Panc1 (cell line): ENCODE data around the gene KAZN. TPM values are rescaled to one million over a fixed set of nuclear protein-coding genes. Genes with fewer than 3 reads are reported as not detected.

ENCODE experiments used
- ATAC-seq: fragments of 200-7000 bp; cut with Tn5 transposase; 2 replicates; pipeline ENCODE4 v1.9.1; 2020; ENCODE audit warnings: mild to moderate bottlenecking, moderate library complexity
- BruUV-seq: library from RNA; stranded (reverse); fragments of 400-500 nt; replicated peaks from 2 replicates; lab custom pipeline; 2021; lab: Mats Ljungman, UMichigan
- CTCF ChIA-PET: fragments of 300-600 bp; sonication (Branson Sonifier 250); formaldehyde crosslinking; loops from one replicate; lab custom pipeline; 2022; ENCODE audit warnings: antibody characterized with exemption; lab: Charles Lee
- POLR2A ChIA-PET: fragments of 300-600 bp; sonication (Branson Sonifier 250); formaldehyde crosslinking; loops from one replicate; lab custom pipeline; 2022; ENCODE audit warnings: antibody characterized with exemption; lab: Charles Lee
- DNase-seq: peaks from one replicate; pipeline ENCODE4 v3.0.0-alpha.2; 2010; ENCODE audit warnings: low read depth, low spot score
- H3K27ac ChIP-seq: 2 replicates; pipeline ENCODE4 v1.5.1; 2011; ENCODE audit warnings: mild to moderate bottlenecking, low read length, inconsistent platforms
- H3K27me3 ChIP-seq: fragments of 200-500 bp; sonication (Bioruptor generic); 2 replicates; pipeline ENCODE4 v1.6.0; 2014; ENCODE audit warnings: low read length, inconsistent platforms; ENCODE audit not compliant: control insufficient read depth, insufficient read depth
- H3K36me3 ChIP-seq: fragments of 200-500 bp; sonication (Bioruptor generic); 2 replicates; pipeline ENCODE4 v1.5.1; 2014; ENCODE audit warnings: inconsistent platforms, mild to moderate bottlenecking, low read length, moderate library complexity; ENCODE audit not compliant: control insufficient read depth, insufficient read depth
- H3K4me1 ChIP-seq: 2 replicates; pipeline ENCODE4 v1.5.1; 2011; ENCODE audit warnings: inconsistent platforms, mild to moderate bottlenecking, low read length, moderate library complexity; ENCODE audit not compliant: control insufficient read depth, insufficient read depth
- H3K4me3 ChIP-seq, 2 experiments: 2 replicates each; pipeline ENCODE4 v1.5.1; 2011 to 2012; ENCODE audit warnings: low read depth in 2 of 2, low read length in 2 of 2, mild to moderate bottlenecking in 2 of 2, inconsistent platforms in 1 of 2, moderate library complexity in 1 of 2
- H3K9me3 ChIP-seq: fragments of 200-500 bp; sonication (Bioruptor generic); 2 replicates; pipeline ENCODE4 v1.5.1; 2014; ENCODE audit warnings: low read depth, mild to moderate bottlenecking, inconsistent platforms, low read length, moderate library complexity; ENCODE audit not compliant: control insufficient read depth, insufficient read depth
- CTCF ChIP-seq: fragments of 450-650 bp; IDR thresholded peaks from 2 replicates; pipeline ENCODE4 v1.5.1; 2017; ENCODE audit warnings: mild to moderate bottlenecking
- POLR2AphosphoS5 ChIP-seq: IDR thresholded peaks from 2 replicates; pipeline ENCODE4 v1.6.1; 2012; ENCODE audit warnings: mild to moderate bottlenecking, low read depth, low read length, moderate library complexity
- REST ChIP-seq, 2 experiments: IDR thresholded peaks; 2 replicates each; pipeline ENCODE4 v1.6.1; 2011 to 2012; ENCODE audit warnings: low read depth in 2 of 2, control low read depth in 1 of 2, low read length in 1 of 2, mild to moderate bottlenecking in 1 of 2, moderate library complexity in 1 of 2; ENCODE audit not compliant: insufficient read depth in 1 of 2
- SIN3A ChIP-seq: IDR thresholded peaks from 2 replicates; pipeline ENCODE4 v1.6.1; 2012; ENCODE audit warnings: low read depth, mild to moderate bottlenecking, low read length, moderate library complexity, borderline replicate concordance; ENCODE audit not compliant: insufficient read depth
- TCF7L2 ChIP-seq: IDR thresholded peaks from 2 replicates; pipeline ENCODE4 v1.6.1; 2011; ENCODE audit warnings: mild to moderate bottlenecking, low read depth, low read length, inconsistent platforms
- in situ Hi-C: cut with HindIII; loops from 2 replicates; pipeline ENCODE4 v1.10.0; 2016; ENCODE audit warnings: low sequenced_read_pairs, low pct_unique_long_range_greater_than_20kb
- intact Hi-C: fragments of 100-400 bp; cut with micrococcal nuclease; formaldehyde crosslinking; loops from one replicate; pipeline ENCODE4 v1.10.0; 2022; ENCODE audit not compliant: unreplicated experiment
- total RNA-seq: library from RNA; stranded (reverse); gene quantifications from one replicate; pipeline ENCODE4 v1.2.1, GENCODE V29; 2021; ENCODE audit not compliant: unreplicated experiment

The KAZN gene
- total RNA-seq, 1 experiment from 2014 or later = 6.6 TPM

- Histone ChIP-seq H3K9me3 (peaks cover 7% of the 10 kb centered on the region; the same call in 1 of the 2 replicates), H3K4me3 (no peak overlapping the region), H3K36me3 (no peaks in the 10 kb centered on the region), H3K27ac (no peak overlapping the region), H3K27me3 (no peaks in the 10 kb centered on the region; the same call in 1 of the 2 replicates), H3K4me1 (no peaks in the 10 kb centered on the region)
- TF ChIP-seq CTCF = no peak
- no peak for TF ChIP-seq POLR2AphosphoS5
- no peak for TF ChIP-seq SIN3A
- no peak for TF ChIP-seq TCF7L2
- no peak for TF ChIP-seq REST (IDR thresholded peaks at IDR 0.05; ENCODE audit: insufficient read depth in 1 of 2, low read depth in 2 of 2, low read length in 1 of 2)
- DNase-seq (no peak), ATAC-seq (no peak)
- POLR2A ChIA-PET = no interaction called here
- intact Hi-C loops = no loop called here
- in situ Hi-C loops = no loop called here
- CTCF ChIA-PET = no interaction called here
- no TSS peak for BruUV-seq
Measured at GRCh38 chr1:14843525-14843924, 245.0 kb downstream of the KAZN start.

GRCh38 chr1:14844356-14844755, 245.9 kb downstream of the KAZN start:
- no peaks in the 10 kb centered on the region for H3K4me1 ChIP-seq
- in situ Hi-C loops = no loop called here
- intact Hi-C loops = no loop called here
- H3K27ac ChIP-seq = no peak overlapping the region
- DNase-seq (no peak), ATAC-seq (no peak)
- ChIA-PET CTCF (no interaction called here), POLR2A (no interaction called here)
- no peaks in the 10 kb centered on the region for H3K36me3 ChIP-seq
- no peaks in the 10 kb centered on the region; the same call in 1 of the 2 replicates for H3K27me3 ChIP-seq
- TF ChIP-seq POLR2AphosphoS5 (no peak), TCF7L2 (no peak), CTCF (no peak)
- BruUV-seq = no TSS peak
- no peak overlapping the region for H3K4me3 ChIP-seq
- peaks cover 7% of the 10 kb centered on the region; the same call in 1 of the 2 replicates for H3K9me3 ChIP-seq
